CD4-positive, alpha-beta T cell treated with Interleukin-12 subunit alpha and Interleukin-12 subunit beta, for 1 hour (primary cell): ENCODE data around the gene CACUL1.
"Not testable (repeated sequence)": the region's sequence is repeated elsewhere in the genome, so short reads cannot be mapped to it uniquely, and the experiment has no call there.

Experiments used
- DNase-seq: peaks from one replicate; pipeline ENCODE4 v3.0.0-alpha.2; 2020

The CACUL1 gene

DNA sequence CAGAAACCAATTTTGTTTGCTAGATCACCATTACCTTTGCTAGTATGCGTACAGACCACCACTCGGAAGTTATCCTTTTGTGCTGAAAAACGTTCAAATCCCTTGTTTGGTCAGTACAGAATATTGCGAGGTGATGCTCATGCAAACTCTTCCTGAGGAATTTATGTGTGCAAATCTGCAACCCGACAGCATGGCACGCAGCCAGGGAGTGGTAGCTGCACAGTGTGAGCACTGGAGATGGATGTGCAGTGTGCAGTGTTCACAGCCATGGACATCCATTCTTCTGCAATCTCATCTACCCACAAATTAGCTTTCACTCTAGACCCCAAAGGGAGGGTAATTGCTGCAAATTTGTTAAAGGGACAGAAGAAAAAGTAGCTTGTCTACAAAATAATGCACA is 72.2 kb downstream of the CACUL1 start:
- DNase-seq, result no peak

GRCh38 chr10:118680197-118680596 is 74.6 kb downstream of the CACUL1 start:
- DNase-seq, result no peak

DNA sequence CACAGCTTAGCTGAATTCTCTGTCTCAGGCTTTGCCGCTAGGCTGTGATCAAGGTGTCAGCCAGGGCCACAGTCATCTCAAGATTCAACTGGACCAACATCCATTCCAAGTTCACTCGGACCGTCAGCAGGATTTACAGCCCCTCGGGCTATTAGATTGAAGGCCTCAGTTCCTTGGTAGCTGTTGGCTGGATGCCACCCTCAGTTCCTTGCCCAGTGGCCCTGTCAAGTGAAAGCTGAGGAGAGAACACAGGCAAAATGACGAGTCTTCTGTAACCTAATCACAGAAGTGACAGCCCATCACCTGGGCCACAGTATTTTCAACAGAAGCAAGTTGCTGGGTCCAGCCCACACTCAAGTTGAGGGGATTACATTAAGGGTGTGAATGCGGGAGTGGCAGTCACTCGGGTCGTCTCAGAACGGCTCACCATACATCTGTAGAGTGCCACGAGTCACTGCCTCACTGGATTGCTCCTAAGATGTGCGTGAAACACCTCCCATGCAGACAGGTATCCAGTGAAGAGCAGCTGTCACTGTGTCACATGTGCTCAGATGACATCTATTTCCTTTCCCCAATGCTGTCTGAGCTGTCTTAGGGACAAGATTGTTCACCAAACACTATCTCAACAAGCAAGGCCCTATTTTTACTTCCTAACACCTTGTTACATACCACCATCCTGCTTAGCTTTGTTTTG is 80.4 kb downstream of the CACUL1 start:
- DNase-seq, result no peak

GRCh38 chr10:118672766-118673715 is 81.7 kb downstream of the CACUL1 start:
- DNase-seq, result no peak

GRCh38 chr10:118672153-118672552 is 82.6 kb downstream of the CACUL1 start:
- no peak for DNase-seq

GRCh38 chr10:118671221-118671620 is 83.5 kb downstream of the CACUL1 start:
- DNase-seq, result not testable (repeated sequence)

GRCh38 chr10:118670472-118671124 is 84.2 kb downstream of the CACUL1 start:
- no peak for DNase-seq

DNA sequence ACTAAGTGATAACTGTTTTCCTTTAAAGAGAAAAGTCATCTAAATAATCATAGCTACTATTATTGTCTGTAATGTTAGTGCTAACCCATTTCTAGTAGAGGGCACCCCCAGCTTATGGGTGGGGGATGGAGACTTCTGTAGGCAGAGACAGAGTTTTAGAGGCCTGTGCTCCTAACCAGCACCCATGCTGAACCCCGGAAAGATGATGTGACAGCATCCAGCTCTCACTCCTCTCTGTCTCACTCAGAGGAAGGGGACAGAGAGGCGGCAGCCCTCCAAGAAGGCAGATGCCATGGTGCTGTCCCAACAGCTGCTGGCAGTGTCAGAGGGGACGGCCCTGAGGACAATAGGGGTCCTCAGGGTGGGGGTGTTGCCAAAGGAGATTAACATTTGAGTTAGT is 84.9 kb downstream of the CACUL1 start:
- DNase-seq, result no peak

- DNase-seq, result peak; percentile 14
Observed at GRCh38 chr10:118669020-118669791, 85.6 kb downstream of the CACUL1 start.

- DNase-seq, result no peak
Observed at GRCh38 chr10:118668228-118668952, 86.4 kb downstream of the CACUL1 start.

DNA sequence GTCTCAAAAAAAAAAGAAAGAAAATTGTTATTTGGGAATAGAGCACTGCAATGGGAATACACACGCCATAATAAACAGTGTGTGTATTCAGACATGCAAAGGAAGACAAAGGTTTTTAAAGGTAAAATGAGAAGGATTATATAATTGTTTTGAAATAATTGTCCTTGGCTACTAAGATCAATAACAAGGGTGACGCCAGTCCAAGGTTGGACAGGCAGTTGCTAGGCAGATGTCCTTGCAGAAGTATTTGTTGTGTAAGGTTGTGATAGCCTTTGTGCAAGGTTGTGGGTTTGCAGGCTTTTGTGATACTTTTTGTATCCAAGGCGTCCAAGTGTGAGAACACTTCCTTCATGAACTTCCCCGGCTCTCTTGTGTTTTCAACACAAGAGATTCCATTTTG is 87.0 kb downstream of the CACUL1 start:
- no peak for DNase-seq

DNA sequence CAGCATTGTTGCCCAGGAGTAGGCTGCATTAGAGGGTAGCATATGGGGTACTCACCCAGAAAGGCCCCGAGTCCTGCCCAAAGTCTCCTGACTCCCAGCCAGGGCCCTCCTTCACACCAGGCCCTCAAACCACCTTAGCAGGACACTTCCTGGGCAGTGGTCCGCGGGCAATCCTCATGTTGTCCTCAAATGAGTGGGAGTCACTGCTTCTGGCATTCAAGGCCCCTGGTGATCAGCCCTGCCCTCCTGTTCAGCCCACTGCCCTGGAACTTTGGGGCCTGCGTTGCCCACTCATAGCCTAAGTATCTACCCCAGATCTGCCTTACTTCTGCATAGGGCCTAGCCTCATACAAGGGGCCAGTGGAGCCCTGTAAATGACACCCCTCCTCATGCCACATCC is 88.4 kb downstream of the CACUL1 start:
- DNase-seq, result no peak

- DNase-seq, result no peak
Observed at GRCh38 chr10:118664321-118664720, 90.4 kb downstream of the CACUL1 start.

DNA sequence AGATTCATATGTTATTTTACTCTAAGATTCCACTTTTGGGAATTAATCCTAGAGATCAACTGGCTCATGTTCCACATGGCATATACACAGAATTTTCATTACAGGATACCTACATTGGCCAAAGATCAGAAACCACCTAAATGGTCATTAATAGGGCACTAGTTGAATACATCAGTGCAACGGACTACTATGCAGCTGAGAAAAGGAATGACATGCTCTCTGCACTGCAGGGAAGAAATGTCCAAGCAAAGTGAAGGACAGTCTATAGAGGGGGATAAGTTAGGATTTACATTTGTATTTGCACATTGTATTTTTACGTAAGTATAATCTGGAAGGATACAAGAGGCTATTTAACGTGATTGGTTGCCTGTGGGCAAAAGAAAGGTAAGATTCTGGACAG is 91.6 kb downstream of the CACUL1 start:
- no peak for DNase-seq

GRCh38 chr10:118662228-118663035 is 92.3 kb downstream of the CACUL1 start:
- peak; percentile 14 for DNase-seq

DNA sequence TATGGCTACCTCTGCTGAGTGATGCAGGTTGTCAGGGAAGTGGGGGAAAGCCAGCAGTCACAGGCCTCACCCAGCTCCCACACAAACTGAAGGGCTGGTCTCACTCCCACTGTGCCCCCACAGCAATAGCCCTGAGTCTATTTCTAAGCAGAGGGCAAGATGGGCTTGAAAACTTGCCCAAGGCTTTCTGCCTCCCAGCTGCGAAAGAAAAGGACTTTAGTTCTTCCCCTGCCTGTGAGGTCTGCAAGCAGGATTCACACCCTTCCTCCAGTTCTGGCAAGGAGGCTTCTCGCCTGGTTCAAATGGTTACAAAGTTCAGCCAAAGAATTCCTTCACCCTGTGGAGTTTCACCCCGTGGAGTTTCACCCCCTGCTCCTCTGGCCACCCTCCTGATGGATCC is 96.0 kb downstream of the CACUL1 start:
- no peak for DNase-seq

DNA sequence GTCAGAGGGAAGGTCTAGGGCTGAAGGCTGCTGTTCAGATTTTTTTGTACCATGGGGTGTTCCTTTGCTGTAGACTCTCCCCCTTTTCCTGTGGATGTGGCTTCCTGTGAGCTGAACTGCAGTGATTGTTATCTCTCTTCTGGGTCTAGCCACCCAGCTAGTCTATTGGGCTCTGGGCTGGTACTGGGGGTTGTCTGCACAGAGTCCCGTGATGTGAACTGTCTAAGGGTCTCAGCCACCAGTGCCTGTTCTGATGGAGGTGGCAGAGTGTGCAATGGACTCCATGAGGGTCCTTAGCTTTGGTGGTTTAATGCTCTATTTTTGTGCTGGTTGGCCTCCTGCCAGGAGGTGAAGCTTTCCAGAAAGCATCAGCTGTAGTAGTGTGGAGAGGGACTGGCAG is 96.6 kb downstream of the CACUL1 start:
- peak; percentile 44 for DNase-seq

- not testable (repeated sequence) for DNase-seq
Observed at GRCh38 chr10:118645294-118645693, 109.5 kb downstream of the CACUL1 start.

DNA sequence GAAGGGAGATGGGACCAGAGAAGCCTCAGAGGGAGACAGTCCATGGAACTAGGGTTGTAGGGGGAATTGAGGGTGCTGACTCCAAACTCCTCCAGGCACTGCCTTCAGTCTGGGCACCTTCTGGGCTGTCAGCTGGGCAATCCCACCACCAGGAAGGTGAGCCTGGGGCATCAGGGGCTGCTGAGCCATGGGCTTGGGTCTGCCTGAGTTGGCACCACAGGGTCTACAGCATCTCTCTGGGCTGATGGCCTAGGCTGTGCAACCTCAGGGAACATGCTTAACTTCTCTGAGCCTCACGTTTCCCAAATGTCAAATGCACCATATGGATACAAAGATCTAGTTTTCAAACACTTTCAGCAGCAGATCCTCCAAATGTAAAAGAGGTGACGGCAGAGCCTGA is 112.5 kb downstream of the CACUL1 start:
- no peak for DNase-seq

- no peak for DNase-seq
Observed at GRCh38 chr10:118638680-118639079, 116.1 kb downstream of the CACUL1 start.
